ENCODE data around the gene CNST.
A peak's percentile ranks its signal among the peaks of the same experiment; 100 is the strongest.

CNST gene, protein sequence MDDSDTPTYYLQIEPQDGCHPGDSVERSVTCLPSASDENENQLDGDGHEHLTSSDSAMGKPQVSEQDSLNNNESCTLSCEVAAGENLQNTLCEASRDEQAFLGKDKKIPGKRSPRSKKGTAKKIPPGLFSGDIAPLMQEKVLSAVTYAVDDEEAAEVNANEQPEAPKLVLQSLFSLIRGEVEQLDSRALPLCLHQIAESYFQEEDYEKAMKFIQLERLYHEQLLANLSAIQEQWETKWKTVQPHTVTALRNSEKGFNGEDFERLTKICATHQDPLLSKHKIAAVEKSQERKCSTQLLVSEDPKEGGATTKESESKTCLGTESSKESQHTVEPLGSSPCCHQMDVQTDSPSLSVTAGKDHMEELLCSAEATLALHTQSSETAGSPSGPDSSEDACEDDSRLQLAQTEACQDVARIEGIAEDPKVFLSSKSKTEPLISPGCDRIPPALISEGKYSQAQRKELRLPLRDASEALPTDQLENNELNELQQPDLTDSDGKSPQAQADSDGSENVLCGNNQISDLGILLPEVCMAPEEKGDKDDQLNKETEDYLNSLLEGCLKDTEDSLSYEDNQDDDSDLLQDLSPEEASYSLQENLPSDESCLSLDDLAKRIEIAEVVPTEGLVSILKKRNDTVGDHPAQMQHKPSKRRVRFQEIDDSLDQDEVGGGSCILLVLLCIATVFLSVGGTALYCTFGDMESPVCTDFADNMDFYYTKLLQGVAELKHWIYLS

DNA sequence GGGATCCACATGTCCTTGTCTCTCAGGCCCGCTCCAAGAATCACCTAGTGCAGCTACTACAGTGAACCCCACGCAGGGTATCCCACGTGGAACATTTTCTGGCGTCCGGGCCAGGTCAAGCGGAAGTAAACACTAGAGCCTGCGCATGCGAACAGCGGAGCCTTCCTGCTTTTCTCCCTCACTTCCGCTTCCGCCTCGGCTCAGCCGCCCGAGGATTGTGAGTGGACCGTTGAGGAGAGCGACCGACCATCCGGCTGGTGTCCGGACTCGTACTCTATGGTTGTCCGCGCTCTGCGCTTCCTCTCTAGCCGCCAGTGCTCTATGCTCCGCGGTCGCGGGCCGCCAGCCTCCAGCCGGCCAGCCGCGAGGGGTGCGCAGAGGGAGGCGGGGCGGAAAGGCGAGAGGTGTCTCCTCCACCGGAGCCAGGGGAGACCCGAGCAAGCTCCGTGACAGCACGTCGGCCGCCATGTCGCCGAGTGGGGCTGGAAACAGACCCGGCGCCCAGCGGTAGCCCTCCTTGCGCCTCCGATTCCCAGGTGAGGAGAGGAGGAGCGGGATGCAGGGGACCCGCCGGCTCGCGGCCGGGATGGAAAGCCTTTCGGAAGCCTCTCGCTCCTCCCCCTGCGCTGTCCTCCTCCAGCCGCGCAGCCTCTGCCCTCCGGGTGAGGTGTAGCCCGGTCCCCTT is at the start of gene CNST, which contains the start of gene TFB2M:
TSS of gene CNST (plus strand) at position 329 of the 685 bp plus-strand sequence. CDS start 25,107 bp downstream, outside the sequence.
TSS of gene TFB2M (minus strand) at position 134 of the 685 bp plus-strand sequence. CDS start at position 11, 123 bp downstream.
- peak; percentile 97 for DNase-seq

GRCh38 chr1:246517391-246517790 is 48.9 kb upstream of the CNST start:
- DNase-seq: no peak

DNA sequence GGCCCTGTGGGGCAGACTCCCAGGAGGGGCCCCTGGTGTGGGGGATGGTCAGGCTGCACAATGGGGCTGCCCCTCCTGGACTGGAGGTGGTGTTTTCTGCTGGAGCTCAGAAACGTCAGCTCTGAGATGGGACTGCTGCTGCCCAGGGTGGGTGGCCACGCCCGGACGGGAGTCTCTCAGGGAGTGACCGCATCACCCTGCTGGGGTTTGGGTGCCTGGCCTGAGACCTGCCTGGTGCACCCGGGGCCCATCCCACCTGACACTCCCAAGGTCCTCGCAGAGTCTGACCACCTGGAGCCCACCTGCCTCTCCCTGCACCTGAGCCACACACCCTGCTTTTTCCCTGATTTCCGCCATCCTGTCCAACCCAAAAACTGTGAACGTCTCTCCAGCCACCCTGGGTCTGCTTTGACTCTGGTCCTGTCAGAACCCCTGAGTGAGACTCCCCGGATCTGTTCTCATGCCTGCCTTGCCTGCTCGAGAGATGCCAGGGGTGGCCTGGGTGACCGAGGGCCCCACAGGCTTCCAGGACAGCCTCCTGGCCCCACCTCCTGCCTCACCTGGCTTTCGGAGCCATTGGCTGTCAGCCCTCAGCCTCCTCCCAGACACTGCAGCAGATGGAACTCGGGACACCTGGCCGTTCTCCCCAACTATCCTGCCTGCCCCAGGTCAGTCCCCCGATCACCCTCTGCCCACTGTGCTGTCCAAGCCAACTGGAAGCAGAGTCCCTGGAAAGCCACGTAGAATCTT is 47.6 kb upstream of the CNST start:
- DNase-seq: no peak

DNA sequence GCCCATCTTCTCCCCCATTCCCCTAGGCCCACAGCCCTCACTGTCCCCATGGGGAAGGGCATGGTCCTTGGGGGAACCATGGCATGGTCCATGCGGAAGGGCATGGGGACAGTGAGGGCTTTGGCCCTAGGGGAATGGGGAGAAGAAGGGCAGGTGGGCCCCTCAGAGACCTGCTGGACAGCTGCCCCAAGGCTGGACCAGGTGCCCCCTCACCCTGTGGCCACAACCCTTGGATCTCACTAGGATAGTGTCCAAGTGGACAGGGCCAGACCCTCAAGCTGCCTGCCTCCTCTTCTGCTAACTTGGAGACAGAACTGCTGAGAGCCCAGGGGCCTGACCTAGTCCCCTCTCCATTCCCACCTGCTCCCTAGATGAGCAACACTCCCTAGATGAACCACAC is 46.7 kb upstream of the CNST start:
- DNase-seq: no peak

DNA sequence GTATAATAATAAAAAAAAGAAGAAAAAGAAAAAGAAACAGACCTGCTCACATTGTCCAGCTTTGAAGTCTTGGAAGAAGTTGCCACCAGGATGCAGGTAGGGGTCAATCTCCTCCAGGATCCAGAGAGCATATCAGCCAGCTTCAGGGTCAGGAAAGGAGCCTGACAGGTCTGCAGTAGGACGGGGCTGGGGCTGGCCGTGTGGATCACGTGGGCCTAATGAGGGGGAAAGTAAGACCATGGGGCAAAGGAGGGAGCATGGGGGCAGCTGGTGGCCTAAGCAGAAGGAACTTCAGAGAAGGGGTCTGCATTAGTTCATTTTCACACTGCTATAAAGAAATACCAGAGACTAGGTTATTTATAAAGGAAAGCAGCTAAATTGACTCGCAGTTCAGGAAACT is 39.9 kb upstream of the CNST start:
- DNase-seq: no peak

GRCh38 chr1:246526915-246527314 is 39.3 kb upstream of the CNST start:
- DNase-seq: no peak

DNA sequence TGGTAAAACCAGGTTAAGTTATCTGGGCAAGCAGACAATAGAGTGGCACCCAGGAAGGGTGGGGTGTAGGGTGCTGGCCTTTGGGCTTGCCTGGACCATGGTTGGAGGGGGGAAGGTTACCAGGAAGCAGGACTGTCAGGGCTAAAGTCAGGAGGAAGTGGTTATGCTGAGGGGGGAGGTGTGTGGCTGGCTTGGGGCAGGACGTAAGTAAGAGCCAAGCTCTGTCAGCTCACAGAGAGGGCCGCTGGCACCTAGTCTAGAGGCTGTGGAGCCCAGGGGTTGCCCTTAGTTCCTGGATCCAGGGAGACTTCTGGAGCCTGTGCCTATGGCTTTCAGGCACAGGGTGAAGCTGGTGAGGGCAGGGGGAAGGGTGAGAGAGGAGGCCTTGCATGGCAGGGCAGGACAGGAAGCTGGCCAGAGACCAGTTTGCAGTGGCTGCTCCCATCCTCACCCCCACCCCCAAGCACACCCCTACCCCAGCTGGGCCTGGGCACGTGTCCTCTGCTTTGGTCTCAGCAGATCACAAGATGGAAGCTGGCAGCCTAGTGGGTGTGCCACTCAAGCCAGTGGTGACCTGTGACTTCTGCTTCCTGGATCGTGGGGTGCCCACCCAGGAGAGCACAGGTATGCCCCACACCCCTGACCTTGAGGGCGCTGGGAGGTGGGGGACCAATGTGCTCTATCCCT is 38.7 kb upstream of the CNST start:
- DNase-seq: no peak

- peak; percentile 42 for DNase-seq
Observed at GRCh38 chr1:246528933-246529731, 37.1 kb upstream of the CNST start.

- DNase-seq: no peak
Observed at GRCh38 chr1:246530482-246530881, 35.8 kb upstream of the CNST start.

GRCh38 chr1:246532519-246532918 is 33.7 kb upstream of the CNST start:
- no peak for DNase-seq

DNA sequence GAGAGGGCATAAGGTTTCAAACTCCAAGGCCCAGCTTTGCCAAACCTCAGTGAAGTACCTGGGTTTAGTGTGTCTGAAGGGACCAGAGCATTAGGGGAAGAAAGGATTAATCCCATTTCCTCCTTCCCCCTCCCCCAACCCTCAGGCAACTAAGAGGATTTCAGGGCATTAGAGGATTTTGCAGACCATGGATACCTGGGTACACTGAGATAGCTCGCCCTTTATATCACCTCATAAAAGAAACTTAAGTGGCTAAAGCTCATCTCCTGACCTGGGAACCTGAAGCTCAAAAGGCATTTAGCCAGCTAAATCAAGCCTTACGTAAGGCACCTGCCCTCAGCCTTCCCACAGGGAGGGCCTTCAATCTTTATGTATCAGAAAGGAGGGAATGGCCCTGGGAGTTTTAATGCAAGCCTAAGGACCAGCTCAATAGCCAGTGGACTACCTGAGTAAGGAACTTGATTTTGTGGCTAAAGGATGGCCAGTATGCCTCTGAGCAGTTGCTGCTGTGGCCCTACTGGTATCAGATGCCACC is 32.8 kb upstream of the CNST start:
- no peak for DNase-seq

- no peak for DNase-seq
Observed at GRCh38 chr1:246534114-246534513, 32.1 kb upstream of the CNST start.

GRCh38 chr1:246537441-246537840 is 28.8 kb upstream of the CNST start:
- no peak for DNase-seq

DNA sequence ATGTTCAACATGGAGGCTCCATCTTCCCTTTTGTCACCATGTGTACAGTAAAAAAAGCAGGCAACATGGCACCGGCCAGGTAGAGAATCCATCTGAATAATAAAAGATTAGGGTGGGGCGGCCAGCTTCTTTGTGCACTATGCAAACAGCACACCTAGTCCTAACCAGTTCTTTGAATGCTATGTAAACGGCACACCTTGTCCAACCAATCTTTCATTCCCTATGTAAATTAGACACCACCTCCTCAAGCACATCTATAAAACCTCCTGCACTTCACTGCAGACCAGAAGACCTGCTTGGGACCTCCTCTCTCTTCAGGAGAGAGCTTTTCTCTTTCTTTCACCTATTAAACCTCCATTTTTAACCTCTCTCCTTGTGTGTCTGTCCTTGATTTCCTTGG is 28.4 kb upstream of the CNST start:
- DNase-seq: peak; percentile 71

GRCh38 chr1:246540738-246541491 is 25.3 kb upstream of the CNST start:
- no peak for DNase-seq

DNA sequence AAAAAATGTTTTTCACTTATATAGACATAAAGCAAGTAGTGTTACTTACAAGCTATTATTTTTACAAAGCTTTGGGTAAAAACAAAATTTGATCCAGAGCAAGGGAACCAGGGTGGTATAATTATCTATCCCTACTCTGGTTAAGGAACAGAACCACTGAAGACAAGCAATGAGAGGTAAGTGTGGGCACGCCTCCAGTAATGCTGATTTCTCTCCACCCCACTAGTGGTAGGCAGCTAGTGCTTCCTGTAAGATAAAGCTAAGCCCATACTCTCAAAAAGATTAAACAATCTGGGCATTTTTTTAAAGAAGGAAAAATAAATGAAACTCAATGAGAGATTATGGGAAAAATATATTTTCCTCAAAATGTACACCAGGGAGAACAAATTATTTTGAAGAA is 22.3 kb upstream of the CNST start:
- no peak for DNase-seq

DNA sequence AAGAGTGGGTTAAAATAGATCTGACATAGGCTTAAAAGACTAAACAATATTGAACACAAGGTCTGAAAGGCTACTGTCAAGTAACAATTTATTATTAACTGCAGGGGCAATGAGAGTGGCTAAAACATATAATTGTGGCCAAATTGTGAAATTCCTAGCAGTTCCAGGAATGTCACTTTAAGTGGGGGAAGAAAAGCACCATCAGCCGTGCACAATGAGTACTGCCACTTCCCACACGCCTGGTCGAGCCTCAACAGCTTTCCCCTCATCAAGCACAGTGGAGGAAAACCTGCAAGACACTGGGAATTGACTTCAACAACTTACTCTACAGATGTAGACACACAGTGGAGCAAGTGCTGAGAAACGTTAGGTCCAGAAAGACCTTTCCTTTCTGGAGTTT is 16.6 kb upstream of the CNST start:
- no peak for DNase-seq

DNA sequence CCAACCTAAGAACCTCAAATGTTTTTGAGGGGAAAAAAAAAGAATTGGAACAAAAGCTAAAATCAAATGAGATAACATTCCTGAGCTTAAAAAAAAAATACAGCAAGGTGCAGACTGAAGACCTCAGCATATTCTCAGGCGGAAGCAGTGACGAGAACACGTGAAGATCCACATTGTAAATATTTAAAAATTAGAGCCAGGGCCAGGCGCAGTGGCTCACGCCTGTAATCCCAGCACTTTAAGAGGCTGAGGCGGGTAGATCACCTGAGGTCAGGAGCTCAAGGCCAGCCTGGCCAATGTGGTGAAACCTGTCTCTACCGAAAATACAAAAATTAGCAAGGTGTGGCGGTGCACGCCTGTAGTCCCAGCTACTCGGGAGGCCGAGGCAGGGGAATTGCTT is 15.9 kb upstream of the CNST start:
- no peak for DNase-seq

GRCh38 chr1:246552110-246552509 is 14.1 kb upstream of the CNST start:
- no peak for DNase-seq

DNA sequence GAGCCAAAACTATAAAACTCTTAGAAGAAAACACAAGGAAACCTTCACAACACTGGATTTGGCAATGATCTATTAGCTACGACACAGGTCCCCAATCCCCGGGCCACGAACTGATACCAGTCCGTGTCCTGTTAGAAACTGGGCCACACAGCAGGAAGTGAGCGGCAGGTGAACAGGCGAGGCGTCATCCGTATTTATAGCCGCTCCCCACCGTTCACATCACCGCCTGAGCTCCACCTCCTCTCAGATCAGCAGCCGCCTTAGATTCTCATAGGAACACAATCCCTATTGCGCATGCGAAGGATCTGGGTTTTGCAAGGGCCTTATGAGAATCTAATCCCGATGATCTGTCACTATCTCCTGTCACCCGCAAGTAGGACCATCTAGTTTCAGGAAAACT is 12.1 kb upstream of the CNST start:
- no peak for DNase-seq
